ENCODE data around the gene RABL6.
A peak's percentile ranks its signal among the peaks of the same experiment; 100 is the strongest.
"Not testable (repeated sequence)": the region's sequence is repeated elsewhere in the genome, so short reads cannot be mapped to it uniquely, and the experiment has no call there.

RABL6 gene

DNA sequence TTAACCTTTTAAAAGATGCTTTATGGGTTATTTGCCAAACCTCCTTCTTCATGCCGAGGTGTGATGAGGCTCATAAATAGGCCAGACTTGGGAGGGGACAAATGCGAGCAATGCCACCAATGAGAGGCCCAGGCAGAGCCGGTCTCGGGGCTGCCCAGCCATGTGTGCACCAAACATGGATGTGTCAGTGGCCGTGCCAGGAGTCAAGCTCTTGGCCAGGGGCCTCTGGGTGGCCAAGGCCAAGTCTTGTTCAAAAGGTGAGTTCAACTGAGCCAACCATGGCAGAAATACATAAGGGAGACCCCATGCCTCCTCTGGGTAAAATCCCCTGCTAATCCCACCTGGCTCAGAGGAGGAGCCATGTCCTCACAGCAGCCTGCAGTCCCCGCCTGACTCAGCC lies 32.6 kb upstream of the RABL6 start:
- DNase-seq (ENCODE audit: low spot score) = no peak

DNA sequence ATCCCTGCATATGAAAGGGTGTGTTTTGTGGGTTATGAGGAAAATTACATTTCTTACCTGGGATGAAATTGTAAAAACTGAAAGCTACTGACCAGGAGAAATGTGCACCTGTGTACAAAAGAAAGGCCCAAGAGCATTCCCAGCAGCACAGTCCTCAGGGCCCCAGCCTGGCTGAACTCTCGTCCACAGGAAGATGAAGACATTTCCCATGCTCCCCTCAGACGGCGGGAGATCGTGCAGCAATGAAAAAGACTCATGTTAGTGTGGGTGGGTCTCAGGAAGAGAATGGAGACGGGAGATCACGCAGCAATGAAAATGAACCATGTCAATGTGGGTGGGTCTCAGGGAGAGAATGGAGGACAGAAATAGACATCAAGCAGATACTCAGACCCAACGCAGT lies 30.8 kb upstream of the RABL6 start:
- DNase-seq (ENCODE audit: low spot score) = no peak

DNA sequence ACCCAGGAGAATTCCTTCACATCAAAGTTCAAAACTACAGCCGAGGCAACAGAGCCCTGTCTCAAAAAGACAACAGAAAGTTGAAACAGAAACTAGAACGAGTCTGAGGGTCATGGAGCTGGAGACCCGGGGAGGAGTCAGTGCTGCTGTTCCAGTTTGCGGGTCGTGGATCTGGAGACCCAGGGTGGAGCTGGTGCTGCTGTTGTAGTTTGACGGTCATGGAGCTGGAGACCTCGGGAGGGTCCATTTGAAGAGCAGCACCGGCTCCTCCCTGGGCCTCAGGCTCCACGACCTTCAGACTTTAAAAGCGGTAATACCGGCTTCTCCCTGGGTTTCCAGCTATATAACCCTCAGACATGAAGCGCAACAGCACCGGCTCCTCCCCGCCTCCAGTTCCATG lies 30.4 kb upstream of the RABL6 start:
- DNase-seq (ENCODE audit: low spot score) = no peak

DNA sequence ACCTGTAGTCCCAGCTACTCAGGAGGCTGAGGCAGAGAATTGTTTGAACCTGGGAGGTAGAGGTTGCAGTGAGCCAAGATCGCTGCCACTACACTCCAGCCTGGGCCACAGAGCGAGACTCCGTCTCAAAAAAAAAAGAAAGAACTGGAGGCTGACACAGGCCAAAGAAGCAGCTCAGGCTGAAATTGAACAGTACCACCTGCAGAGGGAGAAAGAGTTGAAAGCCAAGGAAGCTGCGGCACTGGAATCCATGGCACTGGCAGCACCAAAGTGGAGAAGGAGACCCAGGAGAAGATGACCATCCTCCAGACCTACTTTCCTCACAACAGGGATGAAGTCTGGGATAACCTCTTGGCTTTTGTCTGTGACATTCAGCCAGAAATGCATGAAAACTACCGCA lies 27.9 kb upstream of the RABL6 start:
- DNase-seq (ENCODE audit: low spot score) = no peak

DNA sequence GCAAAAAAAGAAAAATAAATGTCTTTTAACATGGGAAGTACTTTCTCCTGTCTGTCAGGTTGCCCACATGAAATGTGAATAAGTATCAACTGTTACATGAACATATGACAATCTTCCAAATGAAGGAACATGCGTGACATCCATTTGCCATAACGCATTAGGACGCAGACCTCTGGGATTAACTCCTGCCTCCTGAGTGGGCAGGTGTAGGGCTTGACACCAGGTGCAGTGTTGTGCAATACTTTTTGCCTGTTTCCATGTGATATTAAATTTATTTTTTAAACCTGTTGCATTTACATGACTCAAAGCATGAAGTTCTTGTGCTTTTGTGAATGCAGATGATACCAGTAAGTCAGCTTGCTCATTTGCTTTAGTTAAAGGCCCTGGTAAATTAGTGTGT lies 25.3 kb upstream of the RABL6 start:
- no peak for DNase-seq (ENCODE audit: low spot score)

DNA sequence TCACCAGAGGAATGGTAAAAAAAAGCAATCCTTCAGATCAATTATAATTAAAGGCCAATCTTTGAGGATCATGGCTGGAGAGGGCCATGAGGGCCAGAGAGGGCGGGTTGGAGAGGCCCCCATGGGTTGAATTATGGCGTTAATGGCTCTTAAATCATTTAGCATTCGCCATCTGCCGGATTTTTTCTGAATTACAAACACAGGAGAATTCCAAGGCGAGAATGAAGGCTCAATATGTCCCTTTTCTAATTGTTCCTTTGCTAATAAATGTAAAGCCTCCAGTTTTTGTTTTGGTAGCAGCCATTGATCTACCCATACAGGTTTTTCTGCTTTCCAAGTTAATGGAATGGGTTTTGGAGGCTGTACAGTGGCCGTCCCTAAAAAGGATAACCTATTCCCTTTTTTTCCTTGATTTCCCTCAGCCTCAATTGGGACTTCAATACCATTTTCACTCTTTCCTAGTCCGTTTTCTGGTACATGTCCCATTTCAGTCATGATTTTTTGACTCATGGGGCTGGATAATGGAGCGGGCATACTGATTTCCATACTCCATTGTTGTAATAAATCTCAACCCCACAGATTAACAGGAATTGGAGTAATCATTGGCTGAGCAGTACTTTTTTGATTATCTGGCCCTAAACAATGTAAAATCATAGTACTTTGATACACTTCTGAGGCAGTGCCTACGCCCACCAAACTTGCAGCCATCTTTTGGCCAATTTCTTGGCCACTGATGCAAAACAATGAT lies 23.3 kb upstream of the RABL6 start:
- no peak for DNase-seq (ENCODE audit: low spot score)

DNA sequence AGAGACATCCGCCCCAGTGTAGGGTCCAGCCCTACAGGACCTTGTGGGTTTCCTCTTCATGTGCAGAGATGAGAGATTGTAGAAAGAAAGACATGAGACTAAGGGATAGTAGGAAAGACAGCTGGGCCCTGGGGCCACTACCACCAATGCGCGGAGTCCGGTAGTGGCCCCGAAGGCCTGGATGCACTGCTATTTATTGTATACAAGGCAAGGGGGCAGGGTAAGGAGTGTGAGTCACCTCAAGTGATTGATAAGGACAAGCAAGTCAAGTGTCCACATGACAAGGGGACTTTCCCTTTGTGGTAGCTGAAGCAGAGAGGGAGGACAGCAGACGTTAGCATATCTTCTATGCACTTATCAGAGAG lies 22.8 kb upstream of the RABL6 start:
- DNase-seq (ENCODE audit: low spot score) = no peak

DNA sequence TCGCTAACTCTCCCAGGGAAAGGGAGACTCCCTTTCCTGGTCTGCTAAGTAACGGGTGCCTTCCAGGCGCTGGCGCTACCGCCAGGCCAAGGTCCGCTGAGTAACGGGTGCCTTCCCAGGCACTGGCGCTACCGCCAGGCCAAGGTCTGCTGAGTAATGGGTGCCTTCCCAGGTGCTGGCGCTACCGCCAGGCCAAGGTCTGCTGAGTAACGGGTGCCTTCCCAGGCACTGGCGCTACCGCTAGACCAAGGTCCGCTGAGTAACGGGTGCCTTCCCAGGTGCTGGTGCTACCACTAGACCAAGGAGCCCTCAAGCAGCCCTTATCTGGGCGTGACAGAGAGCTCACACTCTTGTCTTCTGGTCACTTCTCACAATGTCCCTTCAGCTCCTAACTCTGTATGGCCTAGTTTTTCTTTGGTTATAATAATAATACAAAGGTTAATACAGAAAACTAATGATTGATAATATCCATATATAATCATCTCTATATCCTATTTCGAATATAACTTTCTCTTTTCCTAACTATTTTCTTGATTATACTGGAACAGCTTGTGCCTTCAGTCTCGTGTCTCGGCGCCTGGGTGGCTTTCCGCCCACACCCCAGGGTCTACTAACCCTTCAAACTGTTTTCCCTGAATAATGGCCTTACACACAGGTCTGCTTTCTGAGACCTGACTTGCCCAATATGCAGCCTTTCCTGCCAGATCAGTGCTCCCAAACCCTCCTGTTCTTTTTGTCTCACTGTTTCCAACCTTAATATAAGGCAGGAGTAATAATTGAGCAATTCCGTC lies 22.0 kb upstream of the RABL6 start:
- DNase-seq (ENCODE audit: low spot score) = not testable (repeated sequence)

DNA sequence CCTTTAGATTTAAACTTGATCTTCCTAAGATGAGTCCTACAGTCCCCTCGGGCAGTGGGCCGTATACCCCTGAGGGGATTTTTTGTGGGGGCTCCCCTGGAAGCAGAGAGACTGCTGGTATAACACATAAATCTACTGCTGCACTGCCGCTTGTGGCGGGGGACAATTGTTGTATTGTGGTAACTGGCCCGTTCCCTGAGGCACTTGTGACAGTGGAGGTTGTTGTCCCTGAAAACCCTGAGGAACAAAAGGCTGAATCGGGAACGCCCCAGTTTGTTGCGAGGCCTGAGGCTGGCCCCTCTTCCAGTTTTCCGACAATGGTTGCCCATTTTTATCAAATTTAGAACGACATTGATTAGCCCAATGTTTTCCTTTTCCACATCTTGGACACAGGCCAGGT lies 21.3 kb upstream of the RABL6 start:
- no peak for DNase-seq (ENCODE audit: low spot score)

DNA sequence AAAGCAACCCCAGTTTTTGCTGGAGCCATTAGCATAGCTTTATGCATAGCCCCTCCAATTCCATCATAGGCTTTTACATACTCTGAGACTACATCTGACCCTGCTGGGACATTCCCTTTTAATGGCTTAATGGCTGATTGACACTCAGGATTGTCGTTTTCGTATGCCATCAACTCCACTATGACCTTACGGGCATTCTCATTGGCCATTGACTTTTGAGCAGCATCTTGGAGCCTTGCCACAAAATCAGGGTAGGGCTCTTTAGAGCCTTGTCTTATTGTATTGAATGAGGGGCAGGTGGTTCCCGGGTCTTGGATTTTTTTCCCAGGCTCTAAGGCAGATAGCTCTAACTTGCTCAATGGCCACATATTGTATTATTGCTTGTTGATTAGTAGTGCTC lies 20.8 kb upstream of the RABL6 start:
- not testable (repeated sequence) for DNase-seq (ENCODE audit: low spot score)

DNA sequence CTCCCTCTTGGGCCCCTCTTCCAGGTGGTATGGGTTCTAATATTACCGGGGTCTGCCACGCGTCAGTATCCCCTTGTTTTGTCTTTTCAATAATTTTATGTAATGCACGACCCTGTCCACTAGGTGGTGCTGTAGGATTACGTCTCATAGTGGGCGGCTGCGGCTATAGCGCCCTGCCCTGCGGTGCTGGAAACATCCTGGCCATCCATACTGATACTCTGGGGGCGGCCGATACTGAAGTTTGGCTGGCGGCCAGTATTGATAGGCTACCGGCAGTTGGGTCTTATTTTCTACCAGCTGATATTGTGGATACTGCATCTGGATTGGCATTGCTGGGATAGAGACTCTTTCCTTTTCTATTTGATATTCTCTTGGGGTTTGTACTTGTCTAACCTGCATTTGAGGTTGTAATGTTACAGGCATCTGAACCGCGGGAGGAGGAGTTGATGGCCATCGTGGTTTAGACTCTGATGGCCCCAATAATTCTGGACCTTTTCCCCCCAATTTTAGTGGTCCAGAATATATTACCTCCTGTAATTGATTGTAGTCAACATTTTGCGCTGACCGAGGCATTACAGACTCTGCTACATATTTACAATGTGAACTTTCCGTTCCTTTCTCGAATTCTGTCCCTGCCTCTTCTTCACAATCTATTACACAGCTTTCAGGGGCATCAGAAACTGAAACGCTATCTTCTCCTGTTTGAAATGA lies 19.9 kb upstream of the RABL6 start:
- DNase-seq (ENCODE audit: low spot score) = peak; percentile 83

DNA sequence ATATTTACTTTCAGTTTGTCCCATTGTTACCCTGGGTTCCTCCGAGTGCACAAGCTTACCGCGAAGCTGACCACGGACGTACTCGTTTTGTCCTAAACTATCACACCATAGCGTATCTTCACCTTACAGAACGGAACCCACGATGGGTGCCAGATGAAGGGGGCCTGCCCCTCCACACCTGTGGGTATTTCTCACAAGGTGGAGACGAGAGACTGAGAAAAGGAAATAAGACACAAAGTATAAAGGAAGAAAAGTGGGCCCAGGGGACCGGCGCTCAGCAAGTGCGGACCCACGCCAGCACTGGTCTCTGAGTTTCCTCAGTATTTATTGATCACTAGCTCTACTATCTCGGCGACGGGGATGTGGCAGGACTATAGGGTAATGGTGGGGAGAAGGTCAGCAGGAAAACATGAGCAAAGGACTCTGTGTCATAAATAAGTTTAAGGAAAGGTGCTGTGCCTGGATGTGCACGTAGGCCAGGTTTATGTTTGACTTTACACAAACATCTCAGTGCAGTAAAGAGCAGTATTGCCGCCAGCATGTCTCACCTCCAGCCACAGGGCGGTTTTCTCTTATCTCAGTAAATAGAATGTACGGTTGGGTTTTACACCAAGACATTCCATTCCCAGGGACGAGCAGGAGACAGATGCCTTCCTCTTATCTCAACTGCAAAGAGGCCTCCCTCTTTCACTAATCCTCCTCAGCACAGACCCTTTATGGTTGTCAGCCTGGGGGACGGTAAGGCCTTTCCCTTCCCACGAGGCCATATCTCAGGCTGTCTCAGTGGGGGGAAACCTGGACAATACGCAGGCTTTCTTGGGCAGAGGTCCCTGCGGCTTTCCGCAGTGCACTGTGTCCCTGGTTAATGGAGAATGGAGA lies 18.9 kb upstream of the RABL6 start:
- DNase-seq (ENCODE audit: low spot score) = not testable (repeated sequence)

DNA sequence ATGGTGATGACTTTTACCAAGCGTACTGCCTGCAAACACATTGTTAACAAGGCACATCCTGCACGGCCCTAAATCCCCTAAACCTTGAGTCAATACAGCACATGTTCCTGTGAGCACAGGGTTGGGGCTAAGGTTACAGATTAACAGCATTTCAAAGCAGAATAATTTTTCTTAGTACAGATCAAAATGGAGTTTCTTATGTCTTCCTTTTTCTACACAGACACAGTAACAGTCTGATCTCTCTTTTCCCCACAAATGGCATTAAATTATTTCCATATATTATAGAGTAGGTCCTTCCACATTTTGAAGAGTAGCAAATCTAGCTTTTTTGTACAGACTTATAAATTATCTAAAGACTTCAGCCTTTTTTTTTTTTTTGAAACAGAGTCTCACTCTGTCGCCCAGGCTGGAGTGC lies 18.2 kb upstream of the RABL6 start:
- no peak for DNase-seq (ENCODE audit: low spot score)

DNA sequence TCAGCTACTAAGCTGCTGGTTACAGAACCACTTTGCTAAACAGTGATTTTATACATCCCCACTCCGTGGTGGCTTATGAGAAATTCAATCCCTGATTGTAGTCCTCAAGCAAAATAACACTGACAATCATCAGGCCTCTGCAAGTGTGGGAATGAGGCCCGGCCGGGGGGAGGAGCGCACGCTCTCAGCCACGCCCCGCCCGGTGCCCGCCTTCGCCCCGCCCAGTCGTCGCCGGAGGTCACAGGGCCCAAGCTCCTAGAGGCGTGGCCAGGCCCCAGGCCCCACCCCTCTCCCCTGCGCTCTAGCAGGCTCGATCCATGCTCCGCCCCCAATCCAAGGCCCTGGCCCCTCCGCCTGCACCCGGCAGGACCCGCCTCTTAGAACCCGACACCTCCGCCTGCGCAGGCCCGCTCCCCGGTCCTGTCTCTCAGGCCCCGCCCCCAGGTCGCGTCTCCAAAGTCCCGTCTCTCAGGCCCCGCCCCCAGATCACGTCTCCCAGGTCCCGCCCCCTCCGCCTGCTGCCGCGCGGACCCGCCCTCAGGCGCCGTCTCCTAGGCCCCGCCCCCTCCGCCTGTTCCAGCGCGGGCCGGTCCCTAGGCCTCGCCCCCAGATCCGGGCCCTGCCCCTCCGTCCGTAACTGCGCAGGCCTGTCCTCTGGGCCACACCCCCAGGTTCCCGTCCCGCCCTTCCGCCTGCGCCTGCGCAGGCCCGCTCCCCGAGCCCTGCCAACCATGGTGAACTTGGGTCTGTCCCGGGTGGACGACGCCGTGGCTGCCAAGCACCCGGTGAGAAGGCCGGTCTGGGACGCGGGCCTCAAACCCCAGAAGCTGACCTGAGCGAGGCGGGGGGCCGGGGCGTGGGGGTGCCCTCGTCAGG lies 16.9 kb upstream of the RABL6 start, which contains the start of gene TMEM141:
TMEM141 (plus strand) TSS at position 705 of the 876 bp plus-strand sequence; CDS start at position 732, 27 bp downstream.
- peak; percentile 99 for DNase-seq (ENCODE audit: low spot score)

DNA sequence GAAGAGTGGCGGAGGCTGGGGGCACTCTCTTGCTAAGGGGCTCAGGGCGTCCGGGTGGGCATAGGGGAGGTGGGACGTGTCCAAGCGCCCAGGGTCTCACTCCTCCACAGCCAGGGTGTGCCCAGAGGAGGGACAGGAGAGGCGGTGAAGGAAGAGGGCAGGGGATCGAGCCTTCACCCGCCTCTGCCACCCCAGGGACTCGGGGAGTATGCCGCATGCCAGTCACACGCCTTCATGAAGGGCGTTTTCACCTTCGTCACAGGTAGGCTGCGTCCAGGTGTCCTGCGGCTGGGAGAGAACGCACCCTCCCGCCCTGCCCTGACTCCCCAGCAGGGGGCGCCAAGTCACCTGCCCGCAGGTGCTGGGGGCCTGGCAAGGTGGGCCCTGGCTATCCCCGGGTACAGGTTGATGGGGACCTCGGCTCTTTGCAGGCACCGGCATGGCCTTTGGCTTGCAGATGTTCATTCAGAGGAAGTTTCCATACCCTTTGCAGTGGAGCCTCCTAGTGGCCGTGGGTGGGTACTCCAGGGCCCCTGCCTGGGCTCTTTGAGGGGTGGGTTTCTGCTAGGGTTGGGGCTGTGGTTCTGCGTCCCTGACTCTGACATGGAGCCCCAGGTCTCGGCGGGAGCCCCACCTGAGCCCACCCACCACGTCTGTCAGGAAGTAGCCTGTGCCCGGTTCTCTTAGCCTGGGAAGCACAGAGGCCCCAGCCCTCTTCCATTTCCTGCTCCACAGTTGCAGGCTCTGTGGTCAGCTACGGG lies 16.1 kb upstream of the RABL6 start:
- peak; percentile 75 for DNase-seq (ENCODE audit: low spot score)

DNA sequence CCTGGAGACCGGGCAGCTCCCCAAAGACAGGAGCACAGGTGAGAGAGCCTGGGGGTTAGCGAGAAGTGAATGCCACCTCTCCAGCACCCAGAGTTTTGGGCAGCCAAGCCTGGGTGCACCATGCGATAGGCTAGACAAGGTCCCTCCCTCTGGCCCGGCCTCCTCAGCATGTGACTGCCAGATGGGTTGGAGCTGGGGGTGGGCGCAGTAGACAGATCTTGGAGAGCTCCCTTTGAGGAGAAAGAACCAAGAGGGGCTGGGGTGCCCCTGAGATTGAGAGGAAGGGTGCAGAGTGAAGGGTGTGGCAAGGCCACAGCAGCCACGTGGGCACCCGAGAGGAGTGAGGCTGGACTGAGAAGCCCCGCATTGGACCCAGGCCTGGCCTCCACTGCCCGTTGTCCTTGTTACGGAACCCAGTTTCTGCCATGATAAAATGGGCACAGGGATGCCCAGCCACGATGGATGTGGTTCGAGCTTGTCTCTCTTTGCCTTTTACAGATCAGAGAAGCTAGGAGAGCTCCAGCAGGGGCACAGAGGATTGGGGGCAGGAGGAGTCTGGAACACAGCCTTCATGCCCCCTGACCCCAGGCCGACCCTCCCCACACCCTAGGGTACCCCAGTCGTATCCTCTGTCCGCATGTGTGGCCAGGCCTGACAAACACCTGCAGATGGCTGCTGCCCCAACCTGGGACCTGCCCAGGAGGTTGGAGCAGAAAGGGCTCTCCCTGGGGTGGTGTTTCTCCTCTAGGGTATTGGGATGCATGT lies 15.2 kb upstream of the RABL6 start:
- DNase-seq (ENCODE audit: low spot score) = no peak

DNA sequence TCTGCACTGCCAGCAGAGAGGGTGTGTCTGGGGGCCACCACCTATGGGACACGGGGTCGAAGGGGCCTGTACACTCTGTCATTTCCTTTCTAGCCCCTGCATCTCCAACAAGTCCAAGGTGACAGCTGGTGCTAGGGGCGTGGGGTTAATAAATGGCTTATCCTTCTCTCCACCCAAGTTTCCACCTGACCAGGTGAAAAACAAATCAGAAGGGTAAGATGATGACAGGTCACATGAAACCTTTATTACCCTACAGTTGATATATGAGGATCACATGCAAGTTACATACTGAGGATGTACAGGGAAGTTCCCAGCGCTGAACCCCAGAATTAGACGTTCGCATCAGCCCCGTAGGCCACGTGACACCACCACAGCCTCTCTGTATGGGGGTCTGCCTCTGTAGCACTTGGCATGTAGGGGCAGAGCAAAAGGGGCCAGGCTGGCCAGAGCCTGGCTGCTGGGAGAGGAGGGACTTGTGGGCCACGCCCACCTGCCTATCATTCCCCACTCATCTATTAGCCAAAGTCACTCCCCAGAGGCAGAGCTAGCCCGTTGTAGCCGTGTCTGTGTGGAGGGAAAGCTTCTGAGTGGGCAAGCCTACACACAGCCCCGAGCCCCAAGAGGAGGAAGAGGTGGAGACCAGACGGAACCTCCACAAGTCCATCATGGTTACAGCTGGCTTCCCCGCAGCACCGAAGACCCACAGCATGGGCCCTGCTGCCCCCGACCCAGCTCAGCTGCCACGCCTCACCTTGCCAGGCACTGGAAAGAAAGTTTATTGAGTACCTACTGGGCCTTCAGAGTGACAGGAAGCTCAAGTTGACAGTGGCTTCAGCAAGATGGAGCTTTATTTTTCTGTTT lies 14.4 kb upstream of the RABL6 start:
- no peak for DNase-seq (ENCODE audit: low spot score)

DNA sequence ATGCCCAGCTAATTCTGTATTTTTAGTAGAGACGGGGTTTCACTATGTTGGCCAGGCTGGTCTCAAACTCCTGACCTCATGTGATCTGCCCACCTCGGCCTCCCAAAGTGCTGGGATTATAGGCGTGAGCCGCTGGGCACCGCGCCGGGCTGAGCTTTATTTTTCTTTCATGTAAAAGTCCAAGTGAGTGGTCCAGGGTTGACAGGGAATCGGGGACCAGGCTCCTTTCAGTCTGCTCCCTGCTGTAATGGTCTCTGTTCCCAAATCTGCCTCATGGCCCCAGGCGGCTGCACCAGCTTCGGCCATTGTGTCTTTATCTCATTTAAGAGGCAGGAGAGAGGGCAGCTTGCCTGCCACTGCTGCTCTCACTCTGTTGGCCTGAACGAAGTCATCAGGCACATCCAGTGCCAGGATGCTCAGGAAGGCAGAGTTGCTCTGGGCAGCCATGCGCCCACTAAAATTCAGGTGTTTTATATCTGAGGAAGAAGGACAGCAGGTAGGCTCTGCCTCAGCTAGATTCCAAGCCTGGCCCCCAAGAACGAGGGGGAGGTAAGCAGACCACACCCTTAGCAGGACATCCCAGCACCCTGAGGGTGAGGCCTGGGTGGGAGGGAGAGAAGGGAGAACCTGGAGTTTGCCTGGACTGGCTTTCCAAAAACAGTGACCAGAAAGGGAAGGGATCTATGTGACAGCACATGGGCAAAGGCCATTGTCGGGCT lies 13.3 kb upstream of the RABL6 start:
- no peak for DNase-seq (ENCODE audit: low spot score)
